ENCODE results near the gene ATG13. TPM values are rescaled to one million over a fixed set of nuclear protein-coding genes. Genes with fewer than 3 reads are reported as not detected.

ATG13 gene
- total and polyA plus RNA-seq, 2 of the 4 experiments (the other 2 are of a cell fraction): 43.0 to 49.7 TPM

DNA sequence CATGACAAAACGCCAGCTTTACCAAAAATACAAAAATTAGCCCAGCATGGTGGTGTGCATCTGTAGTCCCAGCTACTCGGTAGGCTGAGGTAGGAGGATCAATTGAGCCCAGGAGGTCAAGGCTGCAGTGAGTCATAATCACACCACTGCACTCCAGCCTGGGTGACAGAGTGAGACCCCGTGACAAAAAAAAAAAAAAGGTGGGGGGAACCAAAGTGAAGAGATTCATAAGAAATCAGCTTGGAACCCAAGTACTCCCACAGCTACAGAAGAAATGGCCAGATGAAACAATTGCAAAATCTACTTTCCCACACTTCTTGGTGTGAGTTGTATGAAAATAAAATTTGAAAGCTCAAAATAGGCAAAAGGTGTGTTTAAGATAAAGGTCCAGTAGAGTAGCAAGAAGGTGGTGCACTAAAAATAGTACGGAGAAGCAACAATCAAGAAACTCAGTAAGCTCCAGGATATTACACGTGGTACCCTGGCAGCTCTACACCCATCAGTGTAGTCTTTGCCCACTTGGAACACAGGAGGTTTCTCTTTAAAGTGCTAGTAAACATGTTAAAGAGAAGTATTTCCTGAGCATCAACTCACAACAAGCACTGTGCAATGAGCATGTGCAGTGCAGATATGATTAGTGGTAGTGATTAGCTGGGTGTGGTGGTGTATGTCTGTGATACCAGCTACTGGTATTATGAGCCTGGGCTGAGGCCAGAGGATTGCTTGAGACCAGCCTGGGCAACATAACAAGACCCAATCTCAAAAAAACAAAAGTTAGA is 5.6 kb upstream of the ATG13 start:
- POLR2A ChIA-PET (ENCODE audit: unreplicated experiment): no interaction called here
- intact Hi-C loops (cut with micrococcal nuclease): no loop called here
- TF ChIP-seq MAFK (IDR thresholded peaks at IDR 0.05; ENCODE audit: low read depth, low read length) (no peak), POLR2A (IDR thresholded peaks at IDR 0.05; ENCODE audit: low read depth, low read length) (no peak), MXI1 (IDR thresholded peaks at IDR 0.05; ENCODE audit: borderline replicate concordance, low read depth, low read length) (no peak), CEBPB (IDR thresholded peaks at IDR 0.05; ENCODE audit: low read depth, low read length) (no peak), SMC3 (IDR thresholded peaks at IDR 0.05; ENCODE audit: low read depth, low read length) (no peak), MAZ (IDR thresholded peaks at IDR 0.05; ENCODE audit: borderline replicate concordance, low read depth, low read length) (no peak), RCOR1 (IDR thresholded peaks at IDR 0.05; ENCODE audit: insufficient replicate concordance, low read length) (no peak), RFX5 (IDR thresholded peaks at IDR 0.05; ENCODE audit: low read depth, low read length) (no peak), RAD21 (IDR thresholded peaks at IDR 0.05; ENCODE audit: low read length) (no peak), CHD1 (IDR thresholded peaks at IDR 0.05; ENCODE audit: low read depth, low read length) (no peak), BHLHE40 (IDR thresholded peaks at IDR 0.05; ENCODE audit: low read depth, low read length) (no peak), NFE2L2 (IDR thresholded peaks at IDR 0.05; ENCODE audit: low read depth, low read length) (no peak), FOS (IDR thresholded peaks at IDR 0.05; ENCODE audit: low read depth, low read length) (no peak)
- TF ChIP-seq, protein P1, sequence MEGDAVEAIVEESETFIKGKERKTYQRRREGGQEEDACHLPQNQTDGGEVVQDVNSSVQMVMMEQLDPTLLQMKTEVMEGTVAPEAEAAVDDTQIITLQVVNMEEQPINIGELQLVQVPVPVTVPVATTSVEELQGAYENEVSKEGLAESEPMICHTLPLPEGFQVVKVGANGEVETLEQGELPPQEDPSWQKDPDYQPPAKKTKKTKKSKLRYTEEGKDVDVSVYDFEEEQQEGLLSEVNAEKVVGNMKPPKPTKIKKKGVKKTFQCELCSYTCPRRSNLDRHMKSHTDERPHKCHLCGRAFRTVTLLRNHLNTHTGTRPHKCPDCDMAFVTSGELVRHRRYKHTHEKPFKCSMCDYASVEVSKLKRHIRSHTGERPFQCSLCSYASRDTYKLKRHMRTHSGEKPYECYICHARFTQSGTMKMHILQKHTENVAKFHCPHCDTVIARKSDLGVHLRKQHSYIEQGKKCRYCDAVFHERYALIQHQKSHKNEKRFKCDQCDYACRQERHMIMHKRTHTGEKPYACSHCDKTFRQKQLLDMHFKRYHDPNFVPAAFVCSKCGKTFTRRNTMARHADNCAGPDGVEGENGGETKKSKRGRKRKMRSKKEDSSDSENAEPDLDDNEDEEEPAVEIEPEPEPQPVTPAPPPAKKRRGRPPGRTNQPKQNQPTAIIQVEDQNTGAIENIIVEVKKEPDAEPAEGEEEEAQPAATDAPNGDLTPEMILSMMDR (conservative IDR thresholded peaks at IDR 0.05; ENCODE audit: low read depth, low read length): no peak
- TF ChIP-seq, protein P2, sequence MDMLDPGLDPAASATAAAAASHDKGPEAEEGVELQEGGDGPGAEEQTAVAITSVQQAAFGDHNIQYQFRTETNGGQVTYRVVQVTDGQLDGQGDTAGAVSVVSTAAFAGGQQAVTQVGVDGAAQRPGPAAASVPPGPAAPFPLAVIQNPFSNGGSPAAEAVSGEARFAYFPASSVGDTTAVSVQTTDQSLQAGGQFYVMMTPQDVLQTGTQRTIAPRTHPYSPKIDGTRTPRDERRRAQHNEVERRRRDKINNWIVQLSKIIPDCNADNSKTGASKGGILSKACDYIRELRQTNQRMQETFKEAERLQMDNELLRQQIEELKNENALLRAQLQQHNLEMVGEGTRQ (IDR thresholded peaks at IDR 0.05; ENCODE audit: low read depth, low read length): no peak

More for the DNA sequence above, 5.6 kb upstream of the ATG13 start:
- Histone ChIP-seq H3K9me1 (ENCODE audit: insufficient read depth, low read length) (peaks cover 6% of the 10 kb centered on the region; the same call in 1 of the 2 replicates), H3K14ac (replicated peaks; ENCODE audit: low read depth, low read length) (no peak overlapping the region), H2AFZ (replicated peaks; ENCODE audit: low read length, poor library complexity) (no peak overlapping the region), H3K56ac (ENCODE audit: extremely low read depth, insufficient read depth, low read length) (no peak overlapping the region), H3K23ac (ENCODE audit: low read depth, low read length) (no peak overlapping the region), H3K36me3 (ENCODE audit: control insufficient read depth, insufficient read depth, low read length) (no peaks in the 10 kb centered on the region), H3K27me3 (ENCODE audit: control insufficient read depth, insufficient read depth, low read length) (no peaks in the 10 kb centered on the region), H3K4me2 (ENCODE audit: low read depth, low read length) (no peak overlapping the region), H2BK20ac (ENCODE audit: low read depth, low read length) (no peak overlapping the region), H3K9me3 (ENCODE audit: control insufficient read depth, insufficient read depth, low read length) (no peaks in the 10 kb centered on the region), H3K27ac (ENCODE audit: insufficient read depth, low read length) (no peak overlapping the region), H3K79me1 (ENCODE audit: low read depth in 1 of 2, low read length in 2 of 2) (peaks cover 6 to 35% of the 10 kb centered on the region in 2 experiments), H3K4me3 (ENCODE audit: insufficient read depth, low read depth, low read length) (no peak overlapping the region), H2BK5ac (ENCODE audit: low read depth, low read length, poor library complexity, severe bottlenecking) (no peak overlapping the region), H3K18ac (ENCODE audit: low read depth, low read length) (no peak overlapping the region), H4K8ac (ENCODE audit: low read depth in 2 of 2, low read length in 2 of 2) (no peak overlapping the region), H2BK15ac (ENCODE audit: low read depth, low read length) (no peak overlapping the region), H3K4ac (ENCODE audit: low read depth, low read length) (no peak overlapping the region), H4K91ac (ENCODE audit: insufficient read depth, low read depth, low read length) (no peak overlapping the region), H3K9ac (ENCODE audit: low read depth, low read length) (no peak overlapping the region), H4K20me1 (ENCODE audit: insufficient read depth, low read length) (no peaks in the 10 kb centered on the region), H2BK120ac (ENCODE audit: low read depth, low read length) (no peak overlapping the region), H2AK5ac (ENCODE audit: low read depth, low read length) (no peak overlapping the region), H3K4me1 (ENCODE audit: control insufficient read depth, insufficient read depth, low read length) (peaks cover 5% of the 10 kb centered on the region; the same call in 1 of the 2 replicates), H4K5ac (ENCODE audit: low read depth, low read length) (no peak overlapping the region), H2AK9ac (replicated peaks; ENCODE audit: low read depth, low read length, poor library complexity) (no peak overlapping the region)
- in situ Hi-C loops (cut with MboI; ENCODE audit: low sequenced_read_pairs) (no loop called here), dilution Hi-C loops (cut with HindIII; ENCODE audit: low sequenced_read_pairs, unreplicated experiment) (no loop called here)
- DNase-seq (no peak), ATAC-seq (ENCODE audit: low read depth) (no peak)
- BruUV-seq (replicated peaks): no TSS peak
- WGBS, 2 experiments (ENCODE audit: extremely low coverage in 2 of 2, insufficient read length in 1 of 2): 60% methylated on average over 1 of the region's 5 CpGs; no CpG with 5 or more reads in 1 of the 2 experiments
- CTCF ChIA-PET: interaction anchor here (0.6 kb wide), 2 partner anchors 32 to 107 kb away, joined by 3 to 10 read pairs; no protein-coding TSS in a partner anchor

All from IMR-90 (cell line).